Endothelial cell (in vitro differentiated cells): ENCODE measurements around the gene SSTR5. TPM values are rescaled to one million over a fixed set of nuclear protein-coding genes. Genes with fewer than 3 reads are reported as not detected.

Experiments
- DNase-seq: peaks from one replicate; pipeline ENCODE4 v3.0.0; 2021; ENCODE audit warnings: low spot score
- H3K27ac Mint-ChIP-seq: one replicate; pipeline ENCODE4 v1.8.0; 2021; ENCODE audit warnings: mixed read lengths, inconsistent platforms; ENCODE audit not compliant: unreplicated experiment
- H3K27me3 Mint-ChIP-seq: one replicate; pipeline ENCODE4 v1.8.0; 2021; ENCODE audit warnings: mild to moderate bottlenecking, moderate library complexity, mixed read lengths, inconsistent platforms; ENCODE audit not compliant: unreplicated experiment
- H3K36me3 Mint-ChIP-seq: one replicate; pipeline ENCODE4 v1.8.0; 2021; ENCODE audit warnings: mild to moderate bottlenecking, low read depth, mixed read lengths, inconsistent platforms; ENCODE audit not compliant: unreplicated experiment
- H3K4me1 Mint-ChIP-seq: one replicate; pipeline ENCODE4 v1.8.0; 2021; ENCODE audit warnings: mild to moderate bottlenecking, mixed read lengths, inconsistent platforms; ENCODE audit not compliant: unreplicated experiment
- H3K4me3 Mint-ChIP-seq: one replicate; pipeline ENCODE4 v1.8.0; 2021; ENCODE audit warnings: mild to moderate bottlenecking, mixed read lengths, inconsistent platforms; ENCODE audit not compliant: unreplicated experiment
- H3K9me3 Mint-ChIP-seq: one replicate; pipeline ENCODE4 v1.8.0; 2021; ENCODE audit warnings: mixed read lengths, inconsistent platforms; ENCODE audit not compliant: unreplicated experiment
- CTCF ChIP-seq: fragments of 200-600 bp; sonication (generic); IDR thresholded peaks from one replicate; pipeline ENCODE4 v1.5.0; 2021; ENCODE audit warnings: antibody characterized with exemption; ENCODE audit not compliant: unreplicated experiment
- total RNA-seq: library from RNA; stranded (reverse); fragmentation: NEBNext Ultra II Directional; extraction: Animal tissue kit (Norgen Biotek cat#: 25700); gene quantifications from one replicate; pipeline ENCODE4 v1.2.1, GENCODE V29; 2021; ENCODE audit not compliant: unreplicated experiment

SSTR5 gene
- total RNA-seq, 1 donor from 2014 or later = not detected

GRCh38 chr16:1062895-1063294 is 9.7 kb upstream of the SSTR5 start:
- Mint-ChIP-seq H3K27ac (no peak overlapping the region), H3K4me3 (no peak overlapping the region), H3K27me3 (peaks cover 6% of the 10 kb centered on the region), H3K9me3 (no peaks in the 10 kb centered on the region), H3K36me3 (peaks cover 4% of the 10 kb centered on the region), H3K4me1 (no peaks in the 10 kb centered on the region)
- DNase-seq = no peak
- TF ChIP-seq CTCF = no peak

DNA sequence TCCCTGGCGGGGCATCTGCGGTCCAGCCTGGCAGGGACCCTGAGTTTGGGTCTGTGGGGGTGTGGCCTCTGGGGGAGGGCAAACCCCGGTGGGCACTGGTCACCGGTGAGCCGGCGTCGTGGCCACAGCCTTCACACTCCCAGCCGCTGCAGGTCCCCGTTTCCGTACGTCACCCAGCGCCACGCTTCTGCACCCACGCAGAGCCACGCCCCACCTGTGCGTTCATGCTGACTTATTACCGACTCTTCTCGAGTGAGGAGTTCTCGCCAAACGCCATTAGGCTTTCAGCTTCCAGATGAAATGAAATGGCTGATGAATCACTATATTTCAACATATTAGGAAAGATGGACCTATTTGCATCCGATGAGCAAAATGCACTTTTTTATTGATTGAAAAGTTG is 8.8 kb upstream of the SSTR5 start:
- no peak overlapping the region for H3K27ac Mint-ChIP-seq
- no peak for TF ChIP-seq CTCF
- no peak overlapping the region for H3K4me3 Mint-ChIP-seq
- H3K9me3 Mint-ChIP-seq = no peaks in the 10 kb centered on the region
- DNase-seq = no peak
- H3K27me3 Mint-ChIP-seq = peaks cover 6% of the 10 kb centered on the region
- no peaks in the 10 kb centered on the region for H3K4me1 Mint-ChIP-seq
- H3K36me3 Mint-ChIP-seq = peaks cover 4% of the 10 kb centered on the region

- Mint-ChIP-seq H3K36me3 (no peaks in the 10 kb centered on the region), H3K27ac (no peak overlapping the region), H3K27me3 (peaks cover 4% of the 10 kb centered on the region), H3K4me1 (no peaks in the 10 kb centered on the region), H3K9me3 (no peaks in the 10 kb centered on the region), H3K4me3 (no peak overlapping the region)
- DNase-seq = no peak
- TF ChIP-seq CTCF = no peak
These were observed 6.9 kb upstream of the SSTR5 start for GRCh38 chr16:1065469-1066128.

DNA sequence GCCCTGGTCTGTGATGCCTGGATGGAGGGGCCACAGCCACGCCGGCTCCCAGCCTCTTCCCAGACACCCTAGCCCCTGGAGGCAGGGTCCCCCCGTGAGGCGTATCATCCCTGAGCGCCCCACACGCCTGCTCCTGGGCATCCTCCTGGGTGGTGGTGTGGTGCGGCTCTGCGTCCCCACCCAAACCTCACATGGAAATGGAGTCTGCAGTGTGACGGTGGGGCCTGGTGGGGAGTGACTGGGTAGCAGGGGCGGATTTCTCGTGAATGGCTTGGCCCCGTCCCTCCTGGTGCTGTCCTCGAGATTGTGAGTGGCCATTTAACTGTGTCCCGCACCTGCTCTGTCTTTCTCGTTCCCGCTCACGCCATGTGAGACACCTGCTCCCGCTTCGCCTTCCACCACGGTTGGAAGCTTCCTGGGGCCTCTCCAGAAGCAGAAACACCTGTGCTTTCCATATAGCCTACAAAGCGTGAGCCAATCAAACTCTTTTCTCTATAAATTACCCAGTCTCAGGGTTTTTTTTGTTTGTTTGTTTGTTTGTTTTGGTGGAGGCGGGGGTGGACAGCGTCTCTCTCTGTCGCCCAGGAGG is 5.9 kb upstream of the SSTR5 start:
- Mint-ChIP-seq H3K4me1 (no peaks in the 10 kb centered on the region), H3K4me3 (no peak overlapping the region), H3K27me3 (peaks cover 4% of the 10 kb centered on the region), H3K9me3 (no peaks in the 10 kb centered on the region), H3K36me3 (no peaks in the 10 kb centered on the region), H3K27ac (no peak overlapping the region)
- DNase-seq = no peak
- no peak for TF ChIP-seq CTCF

DNA sequence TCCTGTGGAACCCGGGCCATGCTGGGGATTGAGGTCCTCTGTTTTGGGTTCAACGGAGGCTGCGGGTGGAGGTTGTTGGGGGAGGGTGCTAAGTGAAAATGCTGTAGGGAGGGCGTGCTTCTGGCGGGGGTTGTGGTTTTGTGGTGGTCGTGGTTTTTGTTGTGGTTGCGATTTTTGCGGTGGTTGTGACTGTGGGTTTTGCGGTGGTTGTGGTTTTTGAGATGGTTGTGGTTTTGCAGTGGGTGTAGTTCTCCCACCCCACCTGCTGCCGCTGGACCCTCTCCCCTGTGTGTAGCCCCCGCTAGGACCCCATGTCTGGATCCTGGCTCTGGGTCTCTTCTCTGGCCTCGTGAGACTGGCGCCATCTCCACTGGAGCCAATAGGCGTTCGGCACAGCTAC is 4.9 kb upstream of the SSTR5 start:
- Mint-ChIP-seq H3K36me3 (no peaks in the 10 kb centered on the region), H3K9me3 (no peaks in the 10 kb centered on the region), H3K27ac (no peak overlapping the region), H3K4me3 (no peak overlapping the region), H3K27me3 (peaks cover 4% of the 10 kb centered on the region), H3K4me1 (no peaks in the 10 kb centered on the region)
- DNase-seq = no peak
- TF ChIP-seq CTCF = no peak
